A549 (cell line): ENCODE results near the gene SCYL3. TPM values are rescaled to one million over a fixed set of nuclear protein-coding genes. Genes with fewer than 3 reads are reported as not detected.
"Not testable (repeated sequence)": the region's sequence is repeated elsewhere in the genome, so short reads cannot be mapped to it uniquely, and the experiment has no call there.

ENCODE experiments used
- ATAC-seq, 2 experiments: fragments of 200-7000 bp in 1 of 2; fragments of >200 bp in 1 of 2; cut with Nextera tagmentation in 1 of 2; cut with Tn5 transposase in 1 of 2; 3 replicates each; pipeline versions ENCODE4 v1.8.0 to v1.9.1; 2018 to 2020; ENCODE audit warnings: mild to moderate bottlenecking in 1 of 2, moderate library complexity in 1 of 2
- CTCF ChIA-PET: fragments of 300-600 bp; sonication (Branson Sonifier 250); formaldehyde crosslinking; extraction: SDS; loops from one replicate; lab custom pipeline; 2021; ENCODE audit warnings: antibody characterized with exemption, inconsistent platforms; lab: Yijun Ruan, JAX
- POLR2A ChIA-PET: fragments of 350-600 bp; formaldehyde crosslinking; extraction: SDS; loops from one replicate; lab custom pipeline; 2021; ENCODE audit warnings: antibody characterized with exemption, inconsistent platforms; lab: Yijun Ruan, JAX
- DNase-seq, 2 experiments: peaks; one replicate each; pipeline versions ENCODE4 v3.0.0 to v3.0.0-alpha.2; 2011 to 2016; ENCODE audit warnings: low read depth in 1 of 2, low spot score in 1 of 2
- FAIRE-seq: peaks from 2 replicates; lab custom pipeline; 2011; peaks lifted over from hg19 to GRCh38; lab: Jason Lieb, UNC
- H3K27ac ChIP-seq, 2 experiments: fragments of >200 bp; sonication (Bioruptor Twin); formaldehyde crosslinking; 3 replicates each; pipeline ENCODE4 v1.5.1; 2016 to 2017
- H3K4me1 ChIP-seq: fragments of >200 bp; sonication (Bioruptor Twin); formaldehyde crosslinking; 3 replicates; pipeline ENCODE4 v1.6.1; 2016
- H3K4me2 ChIP-seq: fragments of >200 bp; sonication (Bioruptor Twin); formaldehyde crosslinking; 3 replicates; pipeline ENCODE4 v1.6.1; 2016
- H3K4me3 ChIP-seq: fragments of >200 bp; sonication (Bioruptor Twin); formaldehyde crosslinking; 3 replicates; pipeline ENCODE4 v1.5.1; 2016
- H3K9me3 ChIP-seq: fragments of >200 bp; sonication (Bioruptor Twin); formaldehyde crosslinking; 3 replicates; pipeline ENCODE4 v1.6.1; 2016
- CBX8 ChIP-seq: fragments of 200-600 bp; sonication (generic); IDR thresholded peaks from 2 replicates; pipeline ENCODE4 v1.6.1; 2016
- CEBPB ChIP-seq, 2 experiments: fragments of >200 bp in 1 of 2; sonication (Bioruptor Twin) in 1 of 2; formaldehyde crosslinking in 1 of 2; IDR thresholded peaks; 2 replicates each; pipeline ENCODE4 v1.6.1; 2012 to 2016
- CHD2 ChIP-seq: fragments of 150-350 bp; IDR thresholded peaks from 2 replicates; pipeline ENCODE4 v1.6.1; 2014; ENCODE audit warnings: low read length; ENCODE audit not compliant: partially characterized antibody
- ESRRA ChIP-seq: fragments of 150-350 bp; IDR thresholded peaks from 2 replicates; pipeline ENCODE4 v1.6.1; 2014; ENCODE audit warnings: mild to moderate bottlenecking, low read length, borderline replicate concordance
- GATA3 ChIP-seq: IDR thresholded peaks from 2 replicates; pipeline ENCODE4 v1.6.1; 2012; ENCODE audit warnings: borderline replicate concordance
- HDAC2 ChIP-seq: fragments of 200-600 bp; sonication (generic); IDR thresholded peaks from 2 replicates; pipeline ENCODE4 v1.6.1; 2016
- HOXB13 ChIP-seq: fragments of 250-450 bp; sonication (Bioruptor Pico); IDR thresholded peaks from 2 replicates; pipeline ENCODE4 v1.5.0; 2020; ENCODE audit warnings: low read depth, mild to moderate bottlenecking, moderate library complexity
- KDM5A ChIP-seq: fragments of 200-600 bp; sonication (generic); IDR thresholded peaks from 2 replicates; pipeline ENCODE4 v1.6.1; 2016; ENCODE audit warnings: antibody characterized with exemption, mild to moderate bottlenecking
- MAFK ChIP-seq: fragments of 450-650 bp; IDR thresholded peaks from 2 replicates; pipeline ENCODE4 v1.6.1; 2014; ENCODE audit not compliant: partially characterized antibody
- NPAS2 ChIP-seq: fragments of 250-450 bp; sonication (Bioruptor Pico); IDR thresholded peaks from 2 replicates; pipeline ENCODE4 v1.8.0; 2022; ENCODE audit warnings: mild to moderate bottlenecking, moderate library complexity, borderline replicate concordance
- POLR2AphosphoS2 ChIP-seq: conservative IDR thresholded peaks from 2 replicates; pipeline ENCODE4 v1.6.1; 2012; ENCODE audit warnings: low read length, improper control_type of control experiment, inconsistent platforms
- RAD21 ChIP-seq, 2 experiments: fragments of >200 bp in 1 of 2; sonication (Bioruptor Twin) in 1 of 2; formaldehyde crosslinking in 1 of 2; IDR thresholded peaks in 1 of 2; conservative IDR thresholded peaks in 1 of 2; 2 replicates in 1 of 2; 3 replicates in 1 of 2; pipeline ENCODE4 v1.6.1; 2012 to 2018; ENCODE audit warnings: inconsistent platforms in 1 of 2
- SREBF2 ChIP-seq: fragments of 450-650 bp; IDR thresholded peaks from 2 replicates; pipeline ENCODE4 v1.6.1; 2014; ENCODE audit warnings: mild to moderate bottlenecking, moderate library complexity
- TFCP2L1 ChIP-seq: fragments of 250-450 bp; sonication (Bioruptor Pico); IDR thresholded peaks from 2 replicates; pipeline ENCODE4 v1.5.0; 2021; ENCODE audit warnings: mild to moderate bottlenecking
- ZC3H11A ChIP-seq: fragments of 450-650 bp; IDR thresholded peaks from 2 replicates; pipeline ENCODE4 v1.6.1; 2014; ENCODE audit warnings: antibody characterized with exemption, mild to moderate bottlenecking
- ZFP36 ChIP-seq: fragments of 450-650 bp; IDR thresholded peaks from 2 replicates; pipeline ENCODE4 v1.6.1; 2014; ENCODE audit warnings: borderline replicate concordance; ENCODE audit not compliant: partially characterized antibody
- WGBS: methylation state at CpG from one replicate; pipeline ENCODE4 v1.1.6; 2017; ENCODE audit errors: missing lambda C conversion rate; 5-methylcytosine and 5-hydroxymethylcytosine counted together
- polyA plus RNA-seq, 4 experiments: library from polyadenylated mRNA; depleted of rRNA in 3 of 4; stranded (reverse); fragments of >200 nt; fragmentation: RNase III in 1 of 4; extraction: RNeasy Plus Mini Kit Qiagen cat#74134 plus additional on column Dnase treatment in 1 of 4; gene quantifications; 2 replicates in 3 of 4; 3 replicates in 1 of 4; pipeline ENCODE4 v1.2.3, GENCODE V29; 2011 to 2017
- TF ChIP-seq, protein P1 (sequence below): fragments of 250-450 bp; sonication (Bioruptor Pico); IDR thresholded peaks from 2 replicates; pipeline ENCODE4 v1.5.0; 2020; ENCODE audit warnings: low read depth, mild to moderate bottlenecking, moderate library complexity
- TF ChIP-seq, protein P2 (sequence below): fragments of >200 bp; sonication (Bioruptor Twin); formaldehyde crosslinking; IDR thresholded peaks from 2 replicates; pipeline ENCODE4 v1.6.1; 2016
- TF ChIP-seq, protein P3 (sequence below): fragments of 250-450 bp; sonication (Bioruptor Pico); IDR thresholded peaks from 2 replicates; pipeline ENCODE4 v1.5.0; 2021; ENCODE audit warnings: mild to moderate bottlenecking, moderate library complexity, borderline replicate concordance
- TF ChIP-seq, protein P4 (sequence below): fragments of >200 bp; sonication (Bioruptor Twin); formaldehyde crosslinking; IDR thresholded peaks from 3 replicates; pipeline ENCODE4 v1.6.1; 2016

Gene SCYL3
- polyA plus RNA-seq, 2 of the 4 experiments (the other 2 are of a cell fraction): 3.2 to 7.3 TPM

DNA sequence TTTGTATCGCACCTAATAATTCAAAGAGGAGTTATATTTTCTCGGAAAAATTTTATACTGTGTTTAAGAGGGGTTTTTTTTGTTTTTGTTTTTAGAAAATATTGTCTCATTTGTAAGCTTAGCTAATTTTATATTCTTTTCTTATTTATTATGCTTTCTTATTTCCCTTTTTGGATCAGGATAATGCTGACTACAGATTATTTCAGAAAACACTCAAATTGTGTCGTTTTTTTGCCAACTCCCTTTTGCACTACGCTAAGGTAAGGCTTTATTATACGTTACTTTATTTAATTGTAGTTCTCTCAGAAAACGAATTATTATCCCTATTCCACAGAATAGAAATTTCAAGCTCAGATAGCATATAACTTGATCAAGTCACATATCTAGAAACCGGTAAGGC, 72.2 kb downstream of the SCYL3 start:
- WGBS: 92% methylated on average over 7 of the region's 7 CpGs
- CTCF ChIA-PET: interaction anchor here (1.2 to 1.4 kb wide), 2 partner anchors 12 to 220 kb away, joined by 4 to 5 read pairs; no protein-coding TSS in a partner anchor
- no peak overlapping the region for H3K27ac ChIP-seq
- no peak for ATAC-seq
- peak; percentile 55 for TF ChIP-seq MAFK
- no peak for TF ChIP-seq POLR2AphosphoS2
- TF ChIP-seq, all 56 proteins: peak for 1
- DNase-seq (no peak), FAIRE-seq (no peak)
- POLR2A ChIA-PET: no interaction called here
- H3K4me3 ChIP-seq: no peak overlapping the region
- no peaks in the 10 kb centered on the region for H3K4me1 ChIP-seq
- no peak overlapping the region for H3K4me2 ChIP-seq
- H3K9me3 ChIP-seq: no peaks in the 10 kb centered on the region

DNA sequence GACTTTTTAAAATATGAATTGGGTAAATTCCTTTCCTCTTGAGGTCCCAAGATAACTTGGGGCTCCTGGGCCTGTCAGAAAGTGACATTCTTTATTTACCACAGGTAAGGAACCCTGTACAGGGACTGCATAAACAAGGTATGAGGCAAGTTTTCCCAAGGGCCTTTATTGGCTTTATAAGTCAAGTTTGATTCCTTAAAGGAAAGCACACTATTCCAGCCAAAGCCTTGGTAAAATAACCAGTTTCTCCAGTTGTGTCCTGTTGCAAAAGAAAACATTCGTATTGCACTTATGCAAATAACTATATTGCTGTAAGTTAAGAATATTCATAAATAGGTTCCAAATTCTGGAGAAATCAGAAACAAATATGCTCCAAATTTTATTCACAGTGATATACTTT, 77.1 kb downstream of the SCYL3 start:
- FAIRE-seq: no peak
- WGBS: 85% methylated on average over 1 of the region's 1 CpG

DNA sequence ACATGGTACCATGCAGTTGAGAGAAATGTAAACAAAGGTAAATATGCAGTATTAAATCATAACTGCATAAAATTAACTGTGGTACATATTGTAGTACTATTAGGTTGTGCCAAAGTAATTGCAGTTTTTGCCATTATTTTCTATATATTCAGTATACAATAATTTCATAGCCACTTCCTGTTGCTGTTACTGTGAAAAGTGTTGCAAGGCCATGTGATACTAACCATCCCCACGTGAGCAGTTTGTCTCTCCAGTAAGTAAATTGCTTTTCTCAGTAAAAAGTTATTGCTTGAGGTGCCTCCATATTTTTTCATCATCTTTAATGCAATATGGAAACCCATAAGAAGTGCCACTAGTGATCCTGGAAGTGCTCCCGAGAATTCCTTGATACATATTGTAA, 79.4 kb downstream of the SCYL3 start:
- no peak for FAIRE-seq
- Histone ChIP-seq H3K4me2 (no peak overlapping the region), H3K9me3 (no peaks in the 10 kb centered on the region), H3K27ac (no peak overlapping the region), H3K4me3 (no peak overlapping the region), H3K4me1 (no peaks in the 10 kb centered on the region)
- WGBS: 94% methylated on average over 2 of the region's 2 CpGs
- DNase-seq: no peak
- ATAC-seq: no peak
- no peak for TF ChIP-seq NPAS2
- TF ChIP-seq, protein P1, sequence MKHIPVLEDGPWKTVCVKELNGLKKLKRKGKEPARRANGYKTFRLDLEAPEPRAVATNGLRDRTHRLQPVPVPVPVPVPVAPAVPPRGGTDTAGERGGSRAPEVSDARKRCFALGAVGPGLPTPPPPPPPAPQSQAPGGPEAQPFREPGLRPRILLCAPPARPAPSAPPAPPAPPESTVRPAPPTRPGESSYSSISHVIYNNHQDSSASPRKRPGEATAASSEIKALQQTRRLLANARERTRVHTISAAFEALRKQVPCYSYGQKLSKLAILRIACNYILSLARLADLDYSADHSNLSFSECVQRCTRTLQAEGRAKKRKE: no peak
- TF ChIP-seq TFCP2L1 (CRISPR knock-in tag): no peak
- no peak for TF ChIP-seq CEBPB (IDR thresholded peaks at IDR 0.05)
- no peak for TF ChIP-seq CHD2
- TF ChIP-seq, protein P2, sequence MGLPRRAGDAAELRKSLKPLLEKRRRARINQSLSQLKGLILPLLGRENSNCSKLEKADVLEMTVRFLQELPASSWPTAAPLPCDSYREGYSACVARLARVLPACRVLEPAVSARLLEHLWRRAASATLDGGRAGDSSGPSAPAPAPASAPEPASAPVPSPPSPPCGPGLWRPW: no peak
- POLR2A ChIA-PET: no interaction called here
- CTCF ChIA-PET: no interaction called here

More for the DNA sequence above, 77.1 kb downstream of the SCYL3 start:
- H3K4me1 ChIP-seq: no peaks in the 10 kb centered on the region
- H3K4me2 ChIP-seq: no peak overlapping the region
- TF ChIP-seq, protein P3, sequence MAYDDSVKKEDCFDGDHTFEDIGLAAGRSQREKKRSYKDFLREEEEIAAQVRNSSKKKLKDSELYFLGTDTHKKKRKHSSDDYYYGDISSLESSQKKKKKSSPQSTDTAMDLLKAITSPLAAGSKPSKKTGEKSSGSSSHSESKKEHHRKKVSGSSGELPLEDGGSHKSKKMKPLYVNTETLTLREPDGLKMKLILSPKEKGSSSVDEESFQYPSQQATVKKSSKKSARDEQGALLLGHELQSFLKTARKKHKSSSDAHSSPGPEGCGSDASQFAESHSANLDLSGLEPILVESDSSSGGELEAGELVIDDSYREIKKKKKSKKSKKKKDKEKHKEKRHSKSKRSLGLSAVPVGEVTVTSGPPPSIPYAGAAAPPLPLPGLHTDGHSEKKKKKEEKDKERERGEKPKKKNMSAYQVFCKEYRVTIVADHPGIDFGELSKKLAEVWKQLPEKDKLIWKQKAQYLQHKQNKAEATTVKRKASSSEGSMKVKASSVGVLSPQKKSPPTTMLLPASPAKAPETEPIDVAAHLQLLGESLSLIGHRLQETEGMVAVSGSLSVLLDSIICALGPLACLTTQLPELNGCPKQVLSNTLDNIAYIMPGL (CRISPR knock-in tag): no peak
- TF ChIP-seq KDM5A: no peak
- no peak for TF ChIP-seq ZC3H11A
- no peak for TF ChIP-seq CHD2
- no peak for TF ChIP-seq SREBF2
- no peak overlapping the region for H3K27ac ChIP-seq
- H3K9me3 ChIP-seq: no peaks in the 10 kb centered on the region
- DNase-seq (no peak), ATAC-seq (no peak)
- CTCF ChIA-PET: no interaction called here
- no peak overlapping the region for H3K4me3 ChIP-seq
- POLR2A ChIA-PET: no interaction called here

DNA sequence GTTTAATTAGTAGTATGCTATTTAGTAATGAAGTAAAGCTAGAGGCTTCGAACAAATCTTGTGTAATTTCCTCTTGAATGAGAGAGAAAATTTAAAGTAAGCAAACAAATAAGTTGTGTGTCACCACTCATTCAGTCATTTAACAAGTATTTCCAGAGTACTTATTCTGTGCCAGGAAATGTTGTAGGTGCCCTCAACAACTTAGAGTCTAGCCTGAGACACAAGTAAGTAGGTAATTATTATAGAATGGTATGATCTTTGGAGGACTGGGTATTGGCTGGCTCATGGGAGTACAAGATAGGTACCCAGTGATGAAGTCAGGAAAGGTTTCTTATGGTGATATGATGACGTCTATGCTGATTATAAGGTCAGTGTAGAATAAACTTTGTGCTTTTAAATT, 81.6 kb downstream of the SCYL3 start:
- H3K4me1 ChIP-seq: no peaks in the 10 kb centered on the region
- TF ChIP-seq HOXB13 (CRISPR knock-in tag) (no peak), NPAS2 (no peak), ZFP36 (no peak), SREBF2 (no peak), HDAC2 (no peak), ESRRA (no peak), RAD21 (conservative IDR thresholded peaks at IDR 0.05 in 1 of 2, IDR thresholded peaks at IDR 0.05 in 1 of 2) (no peak), CBX8 (no peak), GATA3 (no peak), TFCP2L1 (CRISPR knock-in tag) (no peak)
- TF ChIP-seq, protein P4, sequence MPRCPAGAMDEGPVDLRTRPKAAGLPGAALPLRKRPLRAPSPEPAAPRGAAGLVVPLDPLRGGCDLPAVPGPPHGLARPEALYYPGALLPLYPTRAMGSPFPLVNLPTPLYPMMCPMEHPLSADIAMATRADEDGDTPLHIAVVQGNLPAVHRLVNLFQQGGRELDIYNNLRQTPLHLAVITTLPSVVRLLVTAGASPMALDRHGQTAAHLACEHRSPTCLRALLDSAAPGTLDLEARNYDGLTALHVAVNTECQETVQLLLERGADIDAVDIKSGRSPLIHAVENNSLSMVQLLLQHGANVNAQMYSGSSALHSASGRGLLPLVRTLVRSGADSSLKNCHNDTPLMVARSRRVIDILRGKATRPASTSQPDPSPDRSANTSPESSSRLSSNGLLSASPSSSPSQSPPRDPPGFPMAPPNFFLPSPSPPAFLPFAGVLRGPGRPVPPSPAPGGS: no peak
- WGBS: 85% methylated on average over 2 of the region's 2 CpGs
- ChIA-PET CTCF (interaction anchor here (0.7 kb wide), 1 partner anchor 262 kb away, joined by 3 read pairs; no protein-coding TSS in a partner anchor), POLR2A (interaction anchor here (0.7 kb wide), 1 partner anchor 1724 kb away, joined by 5 read pairs; no protein-coding TSS in a partner anchor)
- DNase-seq (no peak), ATAC-seq (no peak), FAIRE-seq (no peak)
- H3K9me3 ChIP-seq: no peaks in the 10 kb centered on the region
- no peak overlapping the region for H3K4me3 ChIP-seq
- no peak overlapping the region for H3K27ac ChIP-seq
- H3K4me2 ChIP-seq: no peak overlapping the region

DNA sequence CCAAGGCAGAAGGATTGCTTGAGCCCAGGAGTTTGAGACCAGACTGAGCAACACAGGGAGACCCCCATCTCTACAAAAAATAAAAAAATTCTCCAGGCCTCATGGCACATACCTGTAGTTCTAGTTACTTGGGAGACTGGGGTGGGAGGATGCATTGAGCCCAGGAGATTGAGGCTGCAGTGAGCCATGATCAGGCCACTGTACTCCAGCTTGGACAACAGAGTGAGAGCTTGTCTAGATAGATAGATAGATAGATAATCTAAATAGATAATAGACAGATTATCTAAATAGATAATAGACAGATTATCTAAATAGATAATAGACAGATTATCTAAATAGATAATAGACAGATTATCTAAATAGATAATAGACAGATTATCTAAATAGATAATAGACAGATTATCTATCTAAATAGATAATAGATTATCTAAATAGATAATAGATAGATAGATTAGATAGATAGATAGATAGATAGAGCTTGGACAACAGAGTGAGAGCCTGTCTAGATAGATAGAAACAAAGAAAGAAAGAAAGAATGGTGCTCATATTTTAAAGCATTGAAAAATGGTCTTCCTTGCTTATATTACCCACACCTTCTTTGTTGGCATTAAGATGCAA, 82.2 kb downstream of the SCYL3 start:
- FAIRE-seq, H3K4me2 ChIP-seq, H3K9me3 ChIP-seq, H3K4me3 ChIP-seq, POLR2A ChIA-PET, DNase-seq, ATAC-seq, H3K4me1 ChIP-seq, H3K27ac ChIP-seq: not testable (repeated sequence)
- CTCF ChIA-PET: interaction anchor here (1.7 to 2.8 kb wide), 2 partner anchors 210 to 265 kb away, joined by 3 to 35 read pairs; no protein-coding TSS in a partner anchor
